Endodermal cell (in vitro differentiated cells): Measurements from ENCODE around the gene MRPL19. TPM values are rescaled to one million over a fixed set of nuclear protein-coding genes. Genes with fewer than 3 reads are reported as not detected.

ENCODE experiments used
- DNase-seq: peaks from one replicate; pipeline ENCODE4 v3.0.0-alpha.2; 2017
- H3K27ac ChIP-seq: 2 replicates; pipeline ENCODE4 v1.5.1; 2013; ENCODE audit warnings: mild to moderate bottlenecking, low read depth, low read length, moderate library complexity
- H3K27me3 ChIP-seq: 2 replicates; pipeline ENCODE4 v1.6.1; 2013; ENCODE audit warnings: mild to moderate bottlenecking, low read length, moderate library complexity; ENCODE audit not compliant: insufficient read depth, control insufficient read depth, poor library complexity, severe bottlenecking
- H3K36me3 ChIP-seq: 2 replicates; pipeline ENCODE4 v1.7.0; 2013; ENCODE audit warnings: mild to moderate bottlenecking, low read length, moderate library complexity; ENCODE audit not compliant: control insufficient read depth, insufficient read depth
- H3K4me1 ChIP-seq: one replicate; pipeline ENCODE4 v1.7.0; 2013; ENCODE audit warnings: low read length; ENCODE audit not compliant: control insufficient read depth, insufficient read depth
- H3K4me3 ChIP-seq: 2 replicates; pipeline ENCODE4 v1.5.1; 2013; ENCODE audit warnings: mild to moderate bottlenecking, low read length, moderate library complexity
- H3K9ac ChIP-seq: 2 replicates; pipeline ENCODE4 v1.6.1; 2013; ENCODE audit warnings: mild to moderate bottlenecking, low read length, moderate library complexity; ENCODE audit not compliant: poor library complexity, severe bottlenecking; ENCODE audit errors: extremely low read depth
- H3K9me3 ChIP-seq: 2 replicates; pipeline ENCODE4 v1.6.1; 2013; ENCODE audit warnings: mild to moderate bottlenecking, low read length, moderate library complexity; ENCODE audit not compliant: control insufficient read depth
- H3K27ac Mint-ChIP-seq: 2 replicates; pipeline ENCODE4 v1.8.0; 2020; ENCODE audit warnings: mixed read lengths
- H3K27me3 Mint-ChIP-seq: 2 replicates; pipeline ENCODE4 v1.8.0; 2021; ENCODE audit warnings: mild to moderate bottlenecking, mixed read lengths; ENCODE audit not compliant: insufficient read depth
- H3K36me3 Mint-ChIP-seq: 2 replicates; pipeline ENCODE4 v1.8.0; 2020; ENCODE audit warnings: low read depth, mixed read lengths
- H3K4me1 Mint-ChIP-seq: 2 replicates; pipeline ENCODE4 v1.8.0; 2020; ENCODE audit warnings: mixed read lengths
- H3K4me3 Mint-ChIP-seq: 2 replicates; pipeline ENCODE4 v1.8.0; 2020; ENCODE audit warnings: mild to moderate bottlenecking, moderate library complexity, mixed read lengths
- H3K9me3 Mint-ChIP-seq: 2 replicates; pipeline ENCODE4 v1.8.0; 2020; ENCODE audit warnings: mild to moderate bottlenecking, mixed read lengths
- CTCF ChIP-seq: fragments of 200-600 bp; sonication (generic); conservative IDR thresholded peaks from 2 replicates; pipeline ENCODE4 v1.5.0; 2021; ENCODE audit warnings: antibody characterized with exemption, mild to moderate bottlenecking
- WGBS, 2 experiments: methylation state at CpG; one replicate each; pipeline versions ENCODE4 v1.1.5 to v1.1.7; 2013; ENCODE audit warnings: missing lambda C conversion rate in 2 of 2, mixed read lengths in 1 of 2; ENCODE audit not compliant: insufficient coverage in 1 of 2, insufficient read length in 1 of 2; 5-methylcytosine and 5-hydroxymethylcytosine counted together
- total RNA-seq, 2 donors: library from RNA; stranded (reverse); fragmentation: NEBNext Ultra II Directional in 1 of 2; extraction: Animal tissue kit (Norgen Biotek cat#: 25700) in 1 of 2; gene quantifications; 2 replicates in 1 of 2; 3 replicates in 1 of 2; pipeline ENCODE4 v1.2.1, GENCODE V29; 2021

Gene MRPL19
- total RNA-seq, 2 donors from 2014 or later = 63.7 to 77.6 TPM

- Mint-ChIP-seq H3K27me3 (peaks cover 26% of the 10 kb centered on the region), H3K36me3 (no peaks in the 10 kb centered on the region), H3K27ac (no peak overlapping the region), H3K4me3 (no peak overlapping the region), H3K9me3 (peaks cover 5% of the 10 kb centered on the region), H3K4me1 (no peaks in the 10 kb centered on the region)
- DNase-seq = no peak
- Histone ChIP-seq H3K4me3 (no peak overlapping the region), H3K9ac (no peak overlapping the region), H3K36me3 (no peaks in the 10 kb centered on the region), H3K27me3 (peaks cover 10% of the 10 kb centered on the region), H3K9me3 (no peaks in the 10 kb centered on the region), H3K27ac (no peak overlapping the region), H3K4me1 (no peaks in the 10 kb centered on the region)
- no peak for TF ChIP-seq CTCF
- 89 to 92% methylated on average over 4 to 5 of the region's 5 CpGs for WGBS, 2 experiments
Observed at GRCh38 chr2:75614162-75614651, 32.4 kb upstream of the MRPL19 start.

GRCh38 chr2:75616406-75616805 lies 30.2 kb upstream of the MRPL19 start:
- Mint-ChIP-seq H3K9me3 (peaks cover 5% of the 10 kb centered on the region), H3K27ac (no peak overlapping the region), H3K4me1 (no peaks in the 10 kb centered on the region), H3K36me3 (no peaks in the 10 kb centered on the region), H3K4me3 (no peak overlapping the region), H3K27me3 (peaks cover 11% of the 10 kb centered on the region)
- no peaks in the 10 kb centered on the region for H3K36me3 ChIP-seq
- H3K9ac ChIP-seq = no peak overlapping the region
- no peak overlapping the region for H3K4me3 ChIP-seq
- WGBS, 2 experiments = 92% methylated on average over 2 of the region's 4 CpGs; no CpG with 5 or more reads in 1 of the 2 experiments
- H3K9me3 ChIP-seq = no peaks in the 10 kb centered on the region
- H3K4me1 ChIP-seq = no peaks in the 10 kb centered on the region
- H3K27ac ChIP-seq = no peak overlapping the region
- no peak for TF ChIP-seq CTCF
- DNase-seq = no peak
- no peaks in the 10 kb centered on the region for H3K27me3 ChIP-seq

- peaks cover 8% of the 10 kb centered on the region for H3K27me3 Mint-ChIP-seq
- H3K9me3 ChIP-seq = no peaks in the 10 kb centered on the region
Observed at GRCh38 chr2:75616933-75617332, 29.6 kb upstream of the MRPL19 start.

More at GRCh38 chr2:75616933-75617332, 29.6 kb upstream of the MRPL19 start:
- no peak for DNase-seq
- no peaks in the 10 kb centered on the region for H3K4me1 Mint-ChIP-seq
- no peak overlapping the region for H3K27ac ChIP-seq
- H3K36me3 Mint-ChIP-seq = no peaks in the 10 kb centered on the region
- no peaks in the 10 kb centered on the region for H3K4me1 ChIP-seq
- H3K4me3 Mint-ChIP-seq = no peak overlapping the region
- H3K27ac Mint-ChIP-seq = no peak overlapping the region
- H3K27me3 ChIP-seq = no peaks in the 10 kb centered on the region
- H3K9me3 Mint-ChIP-seq = peaks cover 5% of the 10 kb centered on the region
- no peak overlapping the region for H3K4me3 ChIP-seq
- no peaks in the 10 kb centered on the region for H3K36me3 ChIP-seq
- no peak for TF ChIP-seq CTCF
- H3K9ac ChIP-seq = no peak overlapping the region
- WGBS, 2 experiments = 90 to 93% methylated on average over 2 to 3 of the region's 3 CpGs
